IPS-11a (cell line): ENCODE measurements around the gene PPP1R9A.

Experiments
- H3K4me3 ChIP-seq: one replicate; pipeline ENCODE4 v1.5.1; 2013; ENCODE audit warnings: low read depth, low read length, control low read depth

PPP1R9A gene

DNA sequence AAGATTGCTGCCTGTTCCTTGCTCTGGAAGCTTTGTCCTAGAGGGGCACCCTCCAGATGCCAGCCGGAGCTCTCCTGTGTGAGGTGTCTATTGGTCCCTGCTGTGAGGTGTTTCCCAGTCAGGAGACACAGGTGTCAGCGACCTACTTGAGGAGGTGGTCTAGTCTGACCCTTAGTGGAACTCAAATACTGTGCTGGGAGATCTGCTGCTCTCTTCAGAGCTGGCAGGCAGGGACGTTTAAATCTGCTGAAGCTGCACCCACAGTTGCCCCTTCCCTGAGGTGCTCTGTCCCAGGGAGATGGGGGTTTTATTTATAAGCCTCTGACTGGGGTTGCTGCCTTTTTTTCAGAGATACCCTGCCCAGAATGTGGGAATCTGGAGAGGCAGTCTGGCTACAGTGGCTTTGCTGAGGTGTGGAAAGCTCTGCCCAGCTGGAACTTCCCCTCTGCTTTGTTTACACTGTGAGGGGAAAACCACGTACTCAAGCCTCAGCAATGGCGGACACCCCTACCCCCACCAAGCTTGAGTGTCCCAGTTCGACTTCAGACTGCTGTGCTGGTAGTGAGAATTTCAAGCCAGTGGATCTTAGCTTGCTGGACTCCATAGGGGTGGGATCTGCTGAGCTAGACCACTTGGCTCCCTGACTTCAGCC, 119.2 kb downstream of the PPP1R9A start:
- H3K4me3 ChIP-seq, result no peak overlapping the region

GRCh38 chr7:95027234-95027872, 120.0 kb downstream of the PPP1R9A start:
- no peak overlapping the region for H3K4me3 ChIP-seq

- no peak overlapping the region for H3K4me3 ChIP-seq
Measured at GRCh38 chr7:95028683-95029082, 121.3 kb downstream of the PPP1R9A start.

DNA sequence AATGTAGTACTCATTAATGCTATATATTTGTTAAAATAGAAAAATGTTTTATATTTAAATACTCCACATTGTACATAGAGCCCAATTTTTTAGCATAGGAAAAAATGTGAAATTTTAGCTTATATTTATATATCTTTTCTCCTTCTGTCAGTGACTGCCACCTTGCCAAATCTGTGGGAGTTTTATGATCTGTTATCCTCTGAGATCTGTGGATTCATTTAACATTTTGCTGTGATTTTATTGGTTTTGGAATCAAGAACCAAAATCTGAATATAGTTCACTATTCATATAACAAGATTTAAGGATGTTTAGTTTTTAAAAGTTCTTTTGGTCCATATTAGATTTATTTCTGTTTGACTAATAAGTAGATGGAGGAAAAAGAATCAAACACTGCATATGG, 127.9 kb downstream of the PPP1R9A start:
- no peak overlapping the region for H3K4me3 ChIP-seq

DNA sequence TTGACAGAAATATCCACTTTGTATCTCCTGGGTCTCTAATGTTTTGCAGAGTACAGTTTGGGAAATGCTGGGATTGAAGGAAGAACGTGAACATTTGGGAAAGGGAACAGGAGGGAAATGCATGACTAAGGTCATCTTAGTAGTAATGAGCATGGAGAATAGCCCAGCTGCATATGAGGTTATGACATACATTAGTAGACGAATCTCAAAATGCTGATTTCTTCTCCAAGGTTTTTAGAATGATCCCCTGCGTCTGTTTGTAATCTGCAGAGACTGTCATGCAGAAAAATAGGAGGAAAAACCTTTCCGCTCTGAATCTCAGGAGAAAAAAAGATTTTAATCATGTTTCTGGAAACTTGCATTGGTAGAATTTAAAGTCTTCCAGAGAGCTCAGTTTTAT, 133.6 kb downstream of the PPP1R9A start:
- H3K4me3 ChIP-seq, result no peak overlapping the region

DNA sequence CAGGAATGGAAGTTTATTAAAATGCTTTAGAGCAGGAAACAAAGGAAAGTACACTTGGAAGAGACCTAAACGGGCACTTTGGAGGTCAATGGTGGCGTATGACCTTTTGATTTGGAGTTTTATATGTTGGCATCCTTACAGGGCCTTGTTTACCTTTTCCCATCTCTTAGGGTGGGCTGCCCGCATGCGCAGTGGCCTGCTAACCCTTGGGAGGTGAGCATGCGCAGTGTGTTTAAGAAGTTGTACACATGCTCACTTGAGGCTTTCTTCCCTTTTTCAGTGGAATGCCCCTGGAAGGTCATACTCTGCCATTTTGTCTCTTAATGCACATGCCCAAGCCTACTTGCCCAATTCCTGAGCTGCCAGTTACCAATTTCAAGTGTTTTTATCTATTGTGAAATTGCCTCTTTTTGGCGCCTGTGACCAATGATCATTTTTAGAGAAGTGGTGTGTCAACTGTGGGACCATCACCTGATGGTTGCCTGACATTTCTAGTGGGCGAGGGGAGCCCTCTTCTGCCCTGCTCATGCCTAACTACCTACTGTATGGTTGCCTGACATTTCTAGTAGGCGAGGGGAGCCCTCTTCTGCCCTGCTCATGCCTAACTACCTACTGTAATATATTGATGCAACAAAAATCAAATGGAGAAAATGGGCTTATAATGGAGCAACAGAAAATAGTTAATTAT, 138.0 kb downstream of the PPP1R9A start:
- no peak overlapping the region for H3K4me3 ChIP-seq

DNA sequence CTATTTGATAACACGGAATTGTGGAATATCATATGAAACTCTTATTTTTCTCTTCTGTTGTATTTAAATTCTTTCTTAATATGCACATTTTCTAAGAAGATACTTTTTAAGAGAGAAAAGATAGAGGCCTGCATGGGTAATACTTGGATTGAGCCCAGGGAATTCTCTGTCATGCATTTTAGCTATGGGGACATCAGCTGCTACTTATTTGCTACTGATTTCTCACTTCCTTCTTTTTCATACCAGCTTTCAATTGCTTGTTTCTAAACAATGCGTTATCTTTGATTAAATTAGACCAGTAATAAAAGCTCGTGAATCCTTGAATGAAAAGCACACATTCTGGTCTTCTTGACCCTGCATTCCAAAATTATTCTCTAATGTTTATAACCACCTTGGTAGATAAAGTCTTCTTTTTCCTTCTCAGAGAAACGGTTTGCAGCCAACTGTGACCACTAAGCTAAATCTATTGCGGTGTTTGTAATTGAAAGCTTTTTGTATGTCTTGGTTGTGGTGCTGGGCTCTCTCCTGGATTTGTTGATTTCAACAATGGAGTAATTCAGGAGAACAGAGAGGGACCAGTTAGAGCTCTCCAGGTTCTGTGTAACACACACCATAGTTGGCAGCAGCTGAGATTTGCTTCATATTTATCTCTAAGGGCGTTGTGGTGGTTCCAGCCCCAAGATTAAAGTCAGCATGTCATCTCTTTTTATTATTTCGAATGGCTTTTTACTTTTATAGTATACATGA, 139.3 kb downstream of the PPP1R9A start:
- H3K4me3 ChIP-seq, result no peak overlapping the region

GRCh38 chr7:95047291-95047690, 139.9 kb downstream of the PPP1R9A start:
- H3K4me3 ChIP-seq, result no peak overlapping the region

GRCh38 chr7:95052566-95053094, 145.2 kb downstream of the PPP1R9A start:
- no peak overlapping the region for H3K4me3 ChIP-seq

DNA sequence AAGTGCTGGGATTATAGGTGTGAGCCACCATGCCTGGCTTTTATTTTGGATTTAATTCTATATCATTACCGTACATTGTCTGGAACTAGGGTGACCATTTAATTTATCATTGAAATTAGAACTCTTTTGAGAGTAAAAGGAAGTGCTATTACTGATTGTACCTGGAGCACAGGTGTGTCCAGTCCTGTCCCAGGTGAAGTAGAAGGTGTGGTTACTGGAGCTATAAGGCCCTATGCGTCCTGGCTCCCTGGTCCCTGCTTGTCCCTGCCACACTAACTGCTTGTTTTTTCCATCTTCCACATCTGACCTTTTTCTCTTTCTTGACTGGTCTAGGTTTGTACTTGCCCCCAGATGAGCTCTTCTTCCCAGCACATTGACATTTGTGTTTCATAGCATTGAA, 147.0 kb downstream of the PPP1R9A start:
- H3K4me3 ChIP-seq, result no peak overlapping the region

DNA sequence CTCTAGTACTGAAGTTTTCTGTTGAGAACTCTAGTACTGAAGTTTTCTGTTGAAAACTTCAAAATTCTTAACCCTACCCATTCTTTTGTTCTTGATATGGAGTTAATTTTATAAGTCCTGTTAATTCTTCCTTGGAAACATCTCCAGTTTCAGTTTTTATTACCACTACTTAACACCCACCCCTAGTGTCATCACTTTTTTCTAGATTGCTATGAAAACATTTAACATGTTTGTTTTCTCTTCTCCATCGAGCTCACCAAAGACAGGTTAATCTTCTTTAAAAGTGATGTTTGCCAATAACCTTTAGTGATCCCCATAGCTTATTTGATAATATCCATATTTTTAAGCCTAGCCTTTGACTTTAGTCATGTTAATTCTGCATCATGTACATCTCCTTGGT, 147.9 kb downstream of the PPP1R9A start:
- H3K4me3 ChIP-seq, result no peak overlapping the region

DNA sequence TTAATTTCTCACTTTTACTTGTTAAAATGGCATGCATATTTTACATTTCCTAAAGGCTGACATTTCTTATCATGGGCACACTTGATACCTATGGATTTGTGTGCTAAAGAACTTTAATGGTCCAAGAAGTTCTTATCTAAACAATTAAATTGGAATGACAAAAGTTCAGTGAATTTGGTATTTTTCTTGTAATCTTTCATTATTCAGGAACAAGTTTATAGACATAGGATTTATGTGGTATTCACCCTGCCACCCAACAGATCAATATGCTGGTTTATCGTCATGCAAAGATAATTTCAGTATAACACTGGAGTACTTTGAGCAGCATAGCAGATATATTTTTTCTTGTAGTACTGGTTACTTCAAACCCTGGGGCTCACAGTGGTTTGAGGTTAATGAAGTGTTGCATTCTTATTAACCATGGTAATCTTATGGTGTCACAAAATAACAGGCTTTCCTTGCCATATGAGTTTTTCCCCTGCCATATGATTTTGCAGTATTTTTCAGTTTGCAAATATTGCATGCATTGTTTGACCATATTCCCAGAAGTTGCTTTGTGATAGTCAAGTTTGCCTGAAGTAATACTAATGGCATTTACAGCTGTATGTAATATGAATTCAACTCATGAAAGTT, 148.8 kb downstream of the PPP1R9A start:
- no peak overlapping the region for H3K4me3 ChIP-seq

DNA sequence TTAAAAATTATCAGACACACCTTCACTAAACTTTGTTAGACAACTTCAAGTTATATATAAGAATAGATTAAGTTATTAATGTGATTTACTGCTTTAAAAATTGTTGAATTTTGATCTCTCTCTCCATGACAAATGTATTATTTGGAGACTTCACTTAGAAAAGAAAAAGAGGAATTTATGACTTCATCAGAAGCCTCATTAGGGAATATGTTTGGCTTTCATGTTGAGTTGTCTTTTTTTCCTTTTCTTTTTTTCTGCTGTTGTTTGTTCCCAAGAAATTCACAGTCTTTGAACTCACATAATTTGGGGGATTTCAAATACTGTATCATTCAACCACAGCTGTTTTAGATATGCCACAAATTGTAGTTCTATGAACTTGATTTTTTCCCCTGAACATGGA, 149.5 kb downstream of the PPP1R9A start:
- no peak overlapping the region for H3K4me3 ChIP-seq

DNA sequence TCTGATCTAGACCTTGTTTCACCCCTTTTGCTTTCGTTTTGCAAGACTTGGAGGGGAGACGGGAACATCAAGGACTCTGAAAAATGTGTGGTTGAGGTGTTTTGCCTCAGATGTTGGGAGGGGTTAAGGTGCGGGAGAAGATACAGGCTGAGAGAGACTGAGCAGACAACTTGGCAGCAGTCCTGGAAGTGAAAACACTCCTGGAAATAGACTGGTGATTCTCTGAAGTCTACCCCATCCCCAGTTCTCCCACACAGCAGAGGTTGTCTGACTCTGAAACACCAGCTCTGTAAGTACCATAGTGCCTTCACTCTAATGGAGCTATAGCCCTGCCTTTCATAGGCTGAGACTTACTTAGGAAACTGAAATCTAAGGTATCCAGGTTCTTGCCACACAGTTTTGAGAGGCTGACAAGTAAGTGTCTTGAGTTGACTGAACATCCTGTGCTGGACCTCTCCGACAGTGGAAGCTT, 152.5 kb downstream of the PPP1R9A start:
- H3K4me3 ChIP-seq, result no peak overlapping the region

DNA sequence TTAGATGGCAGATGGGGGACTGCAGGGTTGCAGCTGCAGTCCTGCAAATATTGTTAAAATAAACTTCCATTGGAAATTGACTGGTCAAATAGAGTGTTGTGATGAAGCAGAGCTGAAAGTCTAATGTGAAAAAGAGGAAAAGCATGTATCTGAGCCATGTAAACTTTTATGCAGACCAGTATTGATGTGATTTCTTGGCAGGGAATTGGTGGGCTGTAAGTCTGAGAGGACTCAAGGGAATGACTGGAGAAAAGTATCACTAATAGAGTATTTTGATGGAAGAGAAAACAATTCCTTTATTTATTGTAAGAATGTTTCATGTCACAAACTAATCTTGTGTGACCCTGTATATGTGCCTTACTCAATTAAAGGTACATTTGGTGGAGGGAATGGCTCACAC, 155.5 kb downstream of the PPP1R9A start:
- H3K4me3 ChIP-seq, result no peak overlapping the region

- H3K4me3 ChIP-seq, result no peak overlapping the region
Measured at GRCh38 chr7:95066737-95067530, 159.5 kb downstream of the PPP1R9A start.

- no peak overlapping the region for H3K4me3 ChIP-seq
Measured at GRCh38 chr7:95088536-95089215, 181.3 kb downstream of the PPP1R9A start.

- no peak overlapping the region for H3K4me3 ChIP-seq
Measured at GRCh38 chr7:95089414-95090315, 182.3 kb downstream of the PPP1R9A start.
